WTC11 (cell line): ENCODE data around the gene ERC2. TPM values are rescaled to one million over a fixed set of nuclear protein-coding genes. Genes with fewer than 3 reads are reported as not detected.

Experiments used
- ATAC-seq: fragments of 200-7000 bp; cut with Tn5 transposase; 2 replicates; pipeline ENCODE4 v1.10.0; 2021; ENCODE audit warnings: mild to moderate bottlenecking, moderate library complexity
- CTCF ChIA-PET: fragments of 300-600 bp; sonication (Branson Sonifier 250); formaldehyde crosslinking; loops from one replicate; lab custom pipeline; 2021; ENCODE audit warnings: antibody characterized with exemption; lab: Charles Lee
- POLR2A ChIA-PET: fragments of 350-600 bp; sonication (Branson Sonifier 250); formaldehyde crosslinking; loops from one replicate; lab custom pipeline; 2021; ENCODE audit warnings: antibody characterized with exemption; lab: Charles Lee
- DNase-seq: peaks from one replicate; pipeline ENCODE4 v3.0.0; 2021; ENCODE audit warnings: low spot score
- H3K27ac Mint-ChIP-seq: 2 replicates; pipeline ENCODE4 v1.8.0; 2021; ENCODE audit warnings: mixed read lengths
- H3K27me3 Mint-ChIP-seq: 2 replicates; pipeline ENCODE4 v1.8.0; 2021; ENCODE audit warnings: low read depth, mild to moderate bottlenecking, moderate library complexity, mixed read lengths
- H3K36me3 Mint-ChIP-seq: 2 replicates; pipeline ENCODE4 v1.8.0; 2021; ENCODE audit warnings: mixed read lengths
- H3K4me1 Mint-ChIP-seq: 2 replicates; pipeline ENCODE4 v1.8.0; 2022; ENCODE audit warnings: mixed read lengths
- H3K4me3 Mint-ChIP-seq: 2 replicates; pipeline ENCODE4 v1.8.0; 2021; ENCODE audit warnings: mild to moderate bottlenecking, moderate library complexity, mixed read lengths
- H3K9me3 Mint-ChIP-seq: 2 replicates; pipeline ENCODE4 v1.8.0; 2021; ENCODE audit warnings: mixed read lengths
- ATF1 ChIP-seq: sonication (generic); formaldehyde crosslinking; IDR thresholded peaks from 2 replicates; pipeline ENCODE4 v1.8.1; 2023; ENCODE audit warnings: mild to moderate bottlenecking, moderate library complexity, missing genetic modification reagents
- CREB1 ChIP-seq: sonication (generic); formaldehyde crosslinking; IDR thresholded peaks from 2 replicates; pipeline ENCODE4 v1.8.0; 2023; ENCODE audit warnings: mild to moderate bottlenecking, missing genetic modification reagents
- CREM ChIP-seq: sonication (generic); formaldehyde crosslinking; IDR thresholded peaks from 2 replicates; pipeline ENCODE4 v1.8.1; 2022; ENCODE audit warnings: mild to moderate bottlenecking, missing genetic modification reagents, moderate library complexity
- FOXJ3 ChIP-seq: sonication (generic); formaldehyde crosslinking; IDR thresholded peaks from 2 replicates; pipeline ENCODE4 v1.9.0; 2021; ENCODE audit warnings: missing genetic modification reagents, mild to moderate bottlenecking, borderline replicate concordance
- FOXP1 ChIP-seq: sonication (generic); formaldehyde crosslinking; IDR thresholded peaks from 2 replicates; pipeline ENCODE4 v1.8.0; 2022; ENCODE audit warnings: missing genetic modification reagents, mild to moderate bottlenecking, moderate library complexity, borderline replicate concordance
- JUN ChIP-seq: sonication (generic); formaldehyde crosslinking; IDR thresholded peaks from 2 replicates; pipeline ENCODE4 v1.8.0; 2023; ENCODE audit warnings: mild to moderate bottlenecking, missing genetic modification reagents
- NR1H2 ChIP-seq: sonication (generic); formaldehyde crosslinking; IDR thresholded peaks from 2 replicates; pipeline ENCODE4 v1.9.0; 2021; ENCODE audit warnings: mild to moderate bottlenecking, moderate library complexity, missing genetic modification reagents
- NR3C1 ChIP-seq: sonication (generic); formaldehyde crosslinking; conservative IDR thresholded peaks from 2 replicates; pipeline ENCODE4 v1.8.1; 2023; ENCODE audit warnings: low read depth, mild to moderate bottlenecking, missing genetic modification reagents
- SMAD3 ChIP-seq: sonication (generic); formaldehyde crosslinking; IDR thresholded peaks from 2 replicates; pipeline ENCODE4 v1.8.0; 2022; ENCODE audit warnings: missing genetic modification reagents, mild to moderate bottlenecking, borderline replicate concordance
- TCF7 ChIP-seq: sonication (generic); formaldehyde crosslinking; IDR thresholded peaks from 2 replicates; pipeline ENCODE4 v1.8.0; 2022; ENCODE audit warnings: mild to moderate bottlenecking, low read depth, missing genetic modification reagents, moderate library complexity
- ZNF121 ChIP-seq: sonication (generic); formaldehyde crosslinking; IDR thresholded peaks from 2 replicates; pipeline ENCODE4 v1.8.0; 2023; ENCODE audit warnings: missing genetic modification reagents
- total RNA-seq: library from RNA; stranded (reverse); gene quantifications from 3 replicates; pipeline ENCODE4 v1.2.3, GENCODE V29; 2021
- TF ChIP-seq, protein P1 (sequence below): sonication (generic); formaldehyde crosslinking; IDR thresholded peaks from 2 replicates; pipeline ENCODE4 v1.8.0; 2022; ENCODE audit warnings: missing genetic modification reagents
- TF ChIP-seq, protein P2 (sequence below): sonication (generic); formaldehyde crosslinking; IDR thresholded peaks from 2 replicates; pipeline ENCODE4 v1.8.1; 2023; ENCODE audit warnings: mild to moderate bottlenecking, missing genetic modification reagents
- TF ChIP-seq, protein P3 (sequence below): fragments of 200-600 bp; IDR thresholded peaks from 2 replicates; pipeline ENCODE4 v1.8.0; 2022; ENCODE audit warnings: antibody characterized with exemption
- TF ChIP-seq, protein P4 (sequence below): sonication (generic); formaldehyde crosslinking; conservative IDR thresholded peaks from 2 replicates; pipeline ENCODE4 v1.8.1; 2023; ENCODE audit warnings: mild to moderate bottlenecking, low read depth, missing genetic modification reagents, moderate library complexity

ERC2 gene
- total RNA-seq, 1 experiment from 2014 or later, result 23.5 TPM

DNA sequence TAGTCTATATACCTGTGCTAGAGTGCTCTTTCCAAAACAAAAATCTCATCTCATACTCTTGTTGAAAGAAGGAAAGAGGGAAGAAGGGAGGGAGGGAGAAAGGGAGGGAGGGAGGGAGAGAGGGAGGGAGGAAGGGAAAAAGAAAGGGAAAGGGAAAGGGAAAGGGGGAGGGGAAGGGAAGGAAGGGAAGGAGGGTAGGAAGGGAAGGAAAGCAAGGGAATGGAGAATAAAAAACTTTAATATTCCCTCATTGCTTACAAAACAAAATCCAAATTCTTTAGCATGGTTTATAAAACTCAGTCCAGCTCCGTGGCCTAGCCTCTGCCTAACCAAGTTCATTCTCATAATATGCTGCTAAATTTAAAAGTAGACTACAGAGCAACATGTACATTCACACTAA lies 104.5 kb downstream of the ERC2 start:
- Mint-ChIP-seq H3K9me3 (peaks cover 17% of the 10 kb centered on the region), H3K4me3 (no peak overlapping the region), H3K27ac (no peak overlapping the region), H3K4me1 (peaks cover 16% of the 10 kb centered on the region), H3K27me3 (no peaks in the 10 kb centered on the region), H3K36me3 (peaks cover 18% of the 10 kb centered on the region)
- ATAC-seq (no peak), DNase-seq (no peak)
- POLR2A ChIA-PET, result no interaction called here
- TF ChIP-seq TCF7 (CRISPR knock-in tag), result no peak
- no peak for TF ChIP-seq SMAD3 (CRISPR knock-in tag)
- TF ChIP-seq NR1H2 (CRISPR knock-in tag), result no peak
- TF ChIP-seq, protein P1, sequence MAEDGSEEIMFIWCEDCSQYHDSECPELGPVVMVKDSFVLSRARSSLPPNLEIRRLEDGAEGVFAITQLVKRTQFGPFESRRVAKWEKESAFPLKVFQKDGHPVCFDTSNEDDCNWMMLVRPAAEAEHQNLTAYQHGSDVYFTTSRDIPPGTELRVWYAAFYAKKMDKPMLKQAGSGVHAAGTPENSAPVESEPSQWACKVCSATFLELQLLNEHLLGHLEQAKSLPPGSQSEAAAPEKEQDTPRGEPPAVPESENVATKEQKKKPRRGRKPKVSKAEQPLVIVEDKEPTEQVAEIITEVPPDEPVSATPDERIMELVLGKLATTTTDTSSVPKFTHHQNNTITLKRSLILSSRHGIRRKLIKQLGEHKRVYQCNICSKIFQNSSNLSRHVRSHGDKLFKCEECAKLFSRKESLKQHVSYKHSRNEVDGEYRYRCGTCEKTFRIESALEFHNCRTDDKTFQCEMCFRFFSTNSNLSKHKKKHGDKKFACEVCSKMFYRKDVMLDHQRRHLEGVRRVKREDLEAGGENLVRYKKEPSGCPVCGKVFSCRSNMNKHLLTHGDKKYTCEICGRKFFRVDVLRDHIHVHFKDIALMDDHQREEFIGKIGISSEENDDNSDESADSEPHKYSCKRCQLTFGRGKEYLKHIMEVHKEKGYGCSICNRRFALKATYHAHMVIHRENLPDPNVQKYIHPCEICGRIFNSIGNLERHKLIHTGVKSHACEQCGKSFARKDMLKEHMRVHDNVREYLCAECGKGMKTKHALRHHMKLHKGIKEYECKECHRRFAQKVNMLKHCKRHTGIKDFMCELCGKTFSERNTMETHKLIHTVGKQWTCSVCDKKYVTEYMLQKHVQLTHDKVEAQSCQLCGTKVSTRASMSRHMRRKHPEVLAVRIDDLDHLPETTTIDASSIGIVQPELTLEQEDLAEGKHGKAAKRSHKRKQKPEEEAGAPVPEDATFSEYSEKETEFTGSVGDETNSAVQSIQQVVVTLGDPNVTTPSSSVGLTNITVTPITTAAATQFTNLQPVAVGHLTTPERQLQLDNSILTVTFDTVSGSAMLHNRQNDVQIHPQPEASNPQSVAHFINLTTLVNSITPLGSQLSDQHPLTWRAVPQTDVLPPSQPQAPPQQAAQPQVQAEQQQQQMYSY (CRISPR knock-in tag), result no peak
- no peak for TF ChIP-seq NR3C1 (CRISPR knock-in tag)
- TF ChIP-seq, all 79 proteins: peak for 0
- CTCF ChIA-PET, result interaction anchor here (2.5 kb wide), 1 partner anchor 16 kb away, joined by 12 read pairs; no protein-coding TSS in a partner anchor

DNA sequence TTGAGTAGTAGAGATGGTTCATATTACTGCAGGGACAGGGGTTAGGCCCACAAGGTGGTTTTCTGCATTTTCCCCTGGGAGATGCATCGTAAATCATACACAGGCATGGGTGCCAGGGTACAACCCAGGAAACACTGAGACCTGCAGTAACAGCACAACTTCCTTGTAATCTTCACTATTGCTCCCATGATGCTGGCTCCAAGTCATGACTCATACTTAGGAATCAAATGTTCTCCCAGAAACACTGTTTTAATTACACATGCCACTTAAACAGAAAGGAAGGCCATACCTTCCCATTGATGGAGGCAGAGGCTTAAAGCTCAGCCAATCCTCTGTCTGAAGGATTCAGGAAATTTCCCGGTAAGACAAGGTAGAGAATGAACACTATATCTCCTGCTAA lies 106.5 kb downstream of the ERC2 start:
- H3K36me3 Mint-ChIP-seq, result peaks cover 19% of the 10 kb centered on the region
- no peak for TF ChIP-seq CREM (CRISPR knock-in tag)
- TF ChIP-seq NR3C1 (CRISPR knock-in tag), result no peak
- TF ChIP-seq CREB1 (CRISPR knock-in tag), result no peak
- TF ChIP-seq, all 79 proteins: peak for 0
- ATAC-seq (no peak), DNase-seq (no peak)
- Mint-ChIP-seq H3K4me1 (peaks cover 20% of the 10 kb centered on the region), H3K27ac (no peak overlapping the region), H3K27me3 (no peaks in the 10 kb centered on the region), H3K4me3 (no peak overlapping the region), H3K9me3 (peaks cover 17% of the 10 kb centered on the region)
- CTCF ChIA-PET, result interaction anchor here (1.0 kb wide), 1 partner anchor 14 kb away, joined by 4 read pairs; no protein-coding TSS in a partner anchor
- POLR2A ChIA-PET, result interaction anchor here (0.6 kb wide), 1 partner anchor 63 kb away, joined by 3 read pairs; no protein-coding TSS in a partner anchor

DNA sequence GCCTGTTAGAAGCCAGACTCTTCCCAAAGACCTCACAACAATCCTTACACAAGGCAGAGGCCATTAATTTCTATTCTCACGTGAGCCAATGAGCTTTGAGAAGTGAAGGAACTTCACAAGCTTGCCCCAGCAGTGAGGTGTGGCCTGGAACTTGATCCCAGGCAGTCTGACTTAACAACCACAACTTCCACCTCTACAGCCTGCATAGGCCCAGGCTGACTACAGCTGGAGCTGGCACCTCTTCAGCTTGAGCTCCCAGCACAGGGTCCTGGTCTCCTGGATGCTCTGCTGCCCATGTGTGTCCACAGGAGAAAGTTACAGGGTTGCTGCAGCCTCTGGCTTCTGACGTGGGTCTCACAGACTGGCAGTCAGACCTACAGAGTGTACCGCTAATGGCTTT lies 111.0 kb downstream of the ERC2 start:
- H3K27me3 Mint-ChIP-seq, result no peaks in the 10 kb centered on the region
- peaks cover 19% of the 10 kb centered on the region for H3K36me3 Mint-ChIP-seq
- ChIA-PET CTCF (interaction anchor here (1.0 to 3.9 kb wide), 6 partner anchors 10 to 137 kb away, joined by 3 to 51 read pairs (median 8); no protein-coding TSS in a partner anchor), POLR2A (no interaction called here)
- peaks cover 37% of the 10 kb centered on the region for H3K4me1 Mint-ChIP-seq
- peaks cover 20% of the 10 kb centered on the region for H3K9me3 Mint-ChIP-seq
- DNase-seq (no peak), ATAC-seq (peak; percentile 79)
- TF ChIP-seq ZNF121 (no peak), FOXP1 (CRISPR knock-in tag) (no peak)
- TF ChIP-seq, protein P2, sequence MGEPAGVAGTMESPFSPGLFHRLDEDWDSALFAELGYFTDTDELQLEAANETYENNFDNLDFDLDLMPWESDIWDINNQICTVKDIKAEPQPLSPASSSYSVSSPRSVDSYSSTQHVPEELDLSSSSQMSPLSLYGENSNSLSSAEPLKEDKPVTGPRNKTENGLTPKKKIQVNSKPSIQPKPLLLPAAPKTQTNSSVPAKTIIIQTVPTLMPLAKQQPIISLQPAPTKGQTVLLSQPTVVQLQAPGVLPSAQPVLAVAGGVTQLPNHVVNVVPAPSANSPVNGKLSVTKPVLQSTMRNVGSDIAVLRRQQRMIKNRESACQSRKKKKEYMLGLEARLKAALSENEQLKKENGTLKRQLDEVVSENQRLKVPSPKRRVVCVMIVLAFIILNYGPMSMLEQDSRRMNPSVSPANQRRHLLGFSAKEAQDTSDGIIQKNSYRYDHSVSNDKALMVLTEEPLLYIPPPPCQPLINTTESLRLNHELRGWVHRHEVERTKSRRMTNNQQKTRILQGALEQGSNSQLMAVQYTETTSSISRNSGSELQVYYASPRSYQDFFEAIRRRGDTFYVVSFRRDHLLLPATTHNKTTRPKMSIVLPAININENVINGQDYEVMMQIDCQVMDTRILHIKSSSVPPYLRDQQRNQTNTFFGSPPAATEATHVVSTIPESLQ (CRISPR knock-in tag), result no peak
- H3K27ac Mint-ChIP-seq, result peak overlapping the region; percentile 3; the same call in 1 of the 2 replicates
- H3K4me3 Mint-ChIP-seq, result no peak overlapping the region

DNA sequence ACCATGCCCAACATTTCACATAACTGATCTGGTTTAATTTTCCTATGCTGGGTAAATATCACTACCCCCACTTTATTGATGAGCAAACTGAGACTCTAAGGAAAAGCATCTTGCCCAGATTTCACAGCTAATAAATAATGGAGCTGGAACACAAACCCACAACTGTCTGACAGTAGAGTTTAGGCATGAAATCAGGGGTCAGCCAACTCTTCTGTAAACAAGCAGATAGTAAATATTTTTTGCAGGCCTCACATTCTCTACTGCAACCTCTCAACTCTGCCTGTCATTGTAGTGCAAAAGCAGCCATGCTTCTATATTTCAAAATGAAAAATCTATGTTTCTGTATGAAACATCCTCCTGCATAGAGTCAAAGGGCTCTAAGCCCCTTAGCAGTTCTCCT lies 111.5 kb downstream of the ERC2 start:
- POLR2A ChIA-PET, result no interaction called here
- H3K27ac Mint-ChIP-seq, result peak overlapping the region; percentile 51; the same call in 1 of the 2 replicates
- peaks cover 19% of the 10 kb centered on the region for H3K36me3 Mint-ChIP-seq
- no peak for ATAC-seq
- peaks cover 17% of the 10 kb centered on the region for H3K9me3 Mint-ChIP-seq
- no peak overlapping the region for H3K4me3 Mint-ChIP-seq
- DNase-seq, result no peak
- CTCF ChIA-PET, result interaction anchor here (1.0 to 3.9 kb wide), 6 partner anchors 9 to 138 kb away, joined by 3 to 51 read pairs (median 8); no protein-coding TSS in a partner anchor
- H3K4me1 Mint-ChIP-seq, result peaks cover 37% of the 10 kb centered on the region
- no peaks in the 10 kb centered on the region for H3K27me3 Mint-ChIP-seq
- TF ChIP-seq FOXP1 (CRISPR knock-in tag), result no peak
- TF ChIP-seq, protein P3, sequence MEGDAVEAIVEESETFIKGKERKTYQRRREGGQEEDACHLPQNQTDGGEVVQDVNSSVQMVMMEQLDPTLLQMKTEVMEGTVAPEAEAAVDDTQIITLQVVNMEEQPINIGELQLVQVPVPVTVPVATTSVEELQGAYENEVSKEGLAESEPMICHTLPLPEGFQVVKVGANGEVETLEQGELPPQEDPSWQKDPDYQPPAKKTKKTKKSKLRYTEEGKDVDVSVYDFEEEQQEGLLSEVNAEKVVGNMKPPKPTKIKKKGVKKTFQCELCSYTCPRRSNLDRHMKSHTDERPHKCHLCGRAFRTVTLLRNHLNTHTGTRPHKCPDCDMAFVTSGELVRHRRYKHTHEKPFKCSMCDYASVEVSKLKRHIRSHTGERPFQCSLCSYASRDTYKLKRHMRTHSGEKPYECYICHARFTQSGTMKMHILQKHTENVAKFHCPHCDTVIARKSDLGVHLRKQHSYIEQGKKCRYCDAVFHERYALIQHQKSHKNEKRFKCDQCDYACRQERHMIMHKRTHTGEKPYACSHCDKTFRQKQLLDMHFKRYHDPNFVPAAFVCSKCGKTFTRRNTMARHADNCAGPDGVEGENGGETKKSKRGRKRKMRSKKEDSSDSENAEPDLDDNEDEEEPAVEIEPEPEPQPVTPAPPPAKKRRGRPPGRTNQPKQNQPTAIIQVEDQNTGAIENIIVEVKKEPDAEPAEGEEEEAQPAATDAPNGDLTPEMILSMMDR, result no peak
- no peak for TF ChIP-seq JUN (CRISPR knock-in tag)
- no peak for TF ChIP-seq FOXJ3 (CRISPR knock-in tag)
- TF ChIP-seq ATF1 (CRISPR knock-in tag), result no peak
- TF ChIP-seq, protein P4, sequence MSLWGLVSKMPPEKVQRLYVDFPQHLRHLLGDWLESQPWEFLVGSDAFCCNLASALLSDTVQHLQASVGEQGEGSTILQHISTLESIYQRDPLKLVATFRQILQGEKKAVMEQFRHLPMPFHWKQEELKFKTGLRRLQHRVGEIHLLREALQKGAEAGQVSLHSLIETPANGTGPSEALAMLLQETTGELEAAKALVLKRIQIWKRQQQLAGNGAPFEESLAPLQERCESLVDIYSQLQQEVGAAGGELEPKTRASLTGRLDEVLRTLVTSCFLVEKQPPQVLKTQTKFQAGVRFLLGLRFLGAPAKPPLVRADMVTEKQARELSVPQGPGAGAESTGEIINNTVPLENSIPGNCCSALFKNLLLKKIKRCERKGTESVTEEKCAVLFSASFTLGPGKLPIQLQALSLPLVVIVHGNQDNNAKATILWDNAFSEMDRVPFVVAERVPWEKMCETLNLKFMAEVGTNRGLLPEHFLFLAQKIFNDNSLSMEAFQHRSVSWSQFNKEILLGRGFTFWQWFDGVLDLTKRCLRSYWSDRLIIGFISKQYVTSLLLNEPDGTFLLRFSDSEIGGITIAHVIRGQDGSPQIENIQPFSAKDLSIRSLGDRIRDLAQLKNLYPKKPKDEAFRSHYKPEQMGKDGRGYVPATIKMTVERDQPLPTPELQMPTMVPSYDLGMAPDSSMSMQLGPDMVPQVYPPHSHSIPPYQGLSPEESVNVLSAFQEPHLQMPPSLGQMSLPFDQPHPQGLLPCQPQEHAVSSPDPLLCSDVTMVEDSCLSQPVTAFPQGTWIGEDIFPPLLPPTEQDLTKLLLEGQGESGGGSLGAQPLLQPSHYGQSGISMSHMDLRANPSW (CRISPR knock-in tag), result no peak
